AG09309 (cell line): Measurements from ENCODE around the gene ANKRD65.
"Not testable (repeated sequence)": the region's sequence is repeated elsewhere in the genome, so short reads cannot be mapped to it uniquely, and the experiment has no call there.

Source experiments
- DNase-seq: peaks from one replicate; pipeline ENCODE4 v3.0.0-alpha.2; 2010; ENCODE audit warnings: low read depth
- H3K4me3 ChIP-seq: 2 replicates; pipeline ENCODE4 v1.5.1; 2011; ENCODE audit warnings: mild to moderate bottlenecking, low read depth, low read length, moderate library complexity; ENCODE audit not compliant: control insufficient read depth
- TF ChIP-seq, protein P1 (sequence below): IDR thresholded peaks from 2 replicates; pipeline ENCODE4 v1.5.1; 2011; ENCODE audit warnings: mild to moderate bottlenecking, low read depth, low read length, inconsistent platforms; ENCODE audit not compliant: insufficient read depth, control insufficient read depth; ENCODE audit errors: missing control alignments

ANKRD65 gene

DNA sequence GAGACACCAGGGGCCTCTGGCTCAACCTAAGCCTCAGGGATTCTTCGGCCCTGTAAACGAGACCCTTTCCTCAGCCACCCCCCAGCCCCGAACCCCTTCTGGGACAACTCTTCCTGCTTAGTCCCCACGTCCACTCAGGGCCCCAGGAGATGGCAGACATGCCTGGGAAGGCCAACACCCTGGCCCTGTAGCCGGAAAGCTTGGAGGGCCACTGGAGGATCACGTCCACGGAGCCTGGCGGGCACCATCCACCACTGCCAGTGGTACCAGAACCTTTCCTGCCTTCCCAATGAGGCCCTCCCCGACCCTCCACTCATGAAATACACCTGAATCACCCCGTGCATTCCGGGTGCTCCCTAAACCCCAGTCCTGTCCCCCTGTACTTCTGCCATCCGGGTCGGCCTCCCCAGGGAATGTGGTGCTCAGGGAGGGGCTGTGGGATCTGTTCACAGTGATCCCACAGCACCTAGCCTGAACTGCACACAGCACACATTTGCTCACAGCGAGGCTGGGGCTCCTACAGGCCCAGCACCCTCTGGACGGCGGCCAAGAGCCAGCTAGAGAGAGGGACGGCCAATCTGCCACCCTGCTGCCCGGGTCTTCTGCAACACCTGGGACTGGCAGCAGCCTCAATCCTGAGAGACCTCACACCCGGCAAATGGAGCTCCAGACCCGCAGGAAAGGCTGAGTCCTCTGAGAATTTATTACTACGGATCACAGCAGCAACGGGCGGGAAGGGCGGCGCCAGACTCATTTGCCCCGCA lies 47.8 kb downstream of the ANKRD65 start:
- peak overlapping the region; percentile 7 for H3K4me3 ChIP-seq
- TF ChIP-seq, protein P1, sequence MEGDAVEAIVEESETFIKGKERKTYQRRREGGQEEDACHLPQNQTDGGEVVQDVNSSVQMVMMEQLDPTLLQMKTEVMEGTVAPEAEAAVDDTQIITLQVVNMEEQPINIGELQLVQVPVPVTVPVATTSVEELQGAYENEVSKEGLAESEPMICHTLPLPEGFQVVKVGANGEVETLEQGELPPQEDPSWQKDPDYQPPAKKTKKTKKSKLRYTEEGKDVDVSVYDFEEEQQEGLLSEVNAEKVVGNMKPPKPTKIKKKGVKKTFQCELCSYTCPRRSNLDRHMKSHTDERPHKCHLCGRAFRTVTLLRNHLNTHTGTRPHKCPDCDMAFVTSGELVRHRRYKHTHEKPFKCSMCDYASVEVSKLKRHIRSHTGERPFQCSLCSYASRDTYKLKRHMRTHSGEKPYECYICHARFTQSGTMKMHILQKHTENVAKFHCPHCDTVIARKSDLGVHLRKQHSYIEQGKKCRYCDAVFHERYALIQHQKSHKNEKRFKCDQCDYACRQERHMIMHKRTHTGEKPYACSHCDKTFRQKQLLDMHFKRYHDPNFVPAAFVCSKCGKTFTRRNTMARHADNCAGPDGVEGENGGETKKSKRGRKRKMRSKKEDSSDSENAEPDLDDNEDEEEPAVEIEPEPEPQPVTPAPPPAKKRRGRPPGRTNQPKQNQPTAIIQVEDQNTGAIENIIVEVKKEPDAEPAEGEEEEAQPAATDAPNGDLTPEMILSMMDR = no peak
- no peak for DNase-seq

DNA sequence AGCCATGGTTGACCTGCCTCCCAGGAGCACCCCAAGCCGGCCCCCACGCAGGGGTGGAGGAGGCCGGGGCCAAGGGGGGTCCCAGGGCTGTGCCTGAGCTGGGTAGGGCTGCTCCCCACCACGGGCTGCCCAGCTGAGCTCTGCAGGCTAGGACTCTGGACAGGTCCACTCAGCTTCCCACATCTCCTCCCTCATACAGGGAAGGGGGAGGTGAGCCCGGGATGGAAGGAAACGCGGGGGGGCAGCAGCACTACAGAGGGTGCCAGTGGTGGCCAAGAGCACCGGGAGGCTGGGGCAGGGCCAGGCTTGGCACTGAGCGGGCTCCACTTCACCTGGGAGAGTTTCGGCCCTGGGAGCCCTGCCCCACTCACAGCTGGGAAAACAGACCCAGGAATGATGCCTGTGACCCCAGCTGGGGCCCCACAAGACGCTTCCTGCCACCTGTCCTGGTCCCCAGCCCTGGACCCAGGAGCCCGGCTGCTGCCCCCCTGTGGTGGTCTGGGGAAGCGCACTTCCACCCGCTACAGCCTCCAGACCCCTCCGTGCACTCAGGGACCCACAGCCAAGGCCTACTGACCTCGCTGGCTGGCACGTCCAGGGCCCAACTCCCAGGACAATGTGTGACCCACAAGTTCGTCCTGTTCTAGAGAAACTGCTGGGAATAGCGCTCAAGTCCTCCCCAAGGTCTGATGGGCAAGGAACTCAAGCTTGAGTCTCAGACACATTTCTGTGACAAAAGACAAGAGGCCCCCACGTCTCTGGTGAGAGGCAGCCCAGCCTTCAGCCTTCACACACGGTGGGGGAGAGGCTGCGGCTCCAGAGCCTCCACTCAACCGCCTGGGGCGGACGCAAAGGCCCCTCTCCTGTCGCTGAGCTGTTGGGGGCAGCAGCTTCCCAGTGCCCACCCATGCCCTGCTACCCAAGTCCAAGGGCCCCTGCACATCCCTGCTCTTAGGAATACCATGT lies 49.0 kb downstream of the ANKRD65 start:
- no peak for DNase-seq
- H3K4me3 ChIP-seq = no peak overlapping the region
- TF ChIP-seq, protein P1 = peak; percentile 97

DNA sequence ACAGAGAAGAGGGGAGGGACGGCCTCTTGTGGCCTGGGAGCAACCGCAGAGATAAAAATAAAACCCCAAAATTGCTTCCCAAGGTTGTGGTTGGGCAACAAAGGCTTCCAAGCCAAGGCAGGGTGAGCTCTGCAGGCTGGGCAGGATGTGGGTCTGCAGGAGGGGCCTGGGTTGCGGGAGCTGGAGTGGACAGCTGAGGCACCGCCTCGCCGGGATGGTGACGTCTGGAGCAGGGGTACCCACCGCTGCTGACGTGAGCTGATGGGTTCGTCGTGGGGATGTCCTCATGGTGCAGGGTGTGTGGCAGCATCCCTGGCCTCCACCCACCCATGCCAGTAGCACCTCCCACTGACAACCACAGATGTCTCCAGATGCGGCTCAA lies 49.7 kb downstream of the ANKRD65 start:
- H3K4me3 ChIP-seq = no peak overlapping the region
- TF ChIP-seq, protein P1 = no peak
- no peak for DNase-seq

DNA sequence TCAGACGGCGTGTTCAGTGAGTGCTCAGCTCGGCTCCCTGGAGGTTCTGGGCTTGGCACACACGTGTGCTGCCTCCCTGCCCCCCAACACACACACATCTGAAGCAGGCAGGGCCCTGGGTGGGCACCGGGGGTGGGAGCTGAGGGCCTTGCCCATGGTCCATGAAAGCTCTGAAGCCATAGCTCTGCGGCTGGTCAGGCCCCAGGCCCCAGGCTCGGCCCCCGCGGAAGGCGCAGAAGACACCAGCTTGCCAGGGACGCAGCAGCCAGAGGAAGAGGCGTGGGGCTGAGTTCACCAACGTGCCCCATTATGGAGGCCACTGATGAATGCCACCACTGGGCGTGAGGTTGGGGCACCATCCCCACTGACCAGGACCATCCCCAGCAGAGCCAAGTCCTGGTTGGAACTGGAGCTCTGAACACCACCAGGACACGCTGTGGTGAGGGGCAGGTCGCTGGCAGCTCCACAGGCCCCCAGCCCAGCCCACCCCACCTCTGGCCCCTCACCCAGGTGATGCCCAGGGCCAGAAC lies 50.2 kb downstream of the ANKRD65 start:
- no peak overlapping the region for H3K4me3 ChIP-seq

DNA sequence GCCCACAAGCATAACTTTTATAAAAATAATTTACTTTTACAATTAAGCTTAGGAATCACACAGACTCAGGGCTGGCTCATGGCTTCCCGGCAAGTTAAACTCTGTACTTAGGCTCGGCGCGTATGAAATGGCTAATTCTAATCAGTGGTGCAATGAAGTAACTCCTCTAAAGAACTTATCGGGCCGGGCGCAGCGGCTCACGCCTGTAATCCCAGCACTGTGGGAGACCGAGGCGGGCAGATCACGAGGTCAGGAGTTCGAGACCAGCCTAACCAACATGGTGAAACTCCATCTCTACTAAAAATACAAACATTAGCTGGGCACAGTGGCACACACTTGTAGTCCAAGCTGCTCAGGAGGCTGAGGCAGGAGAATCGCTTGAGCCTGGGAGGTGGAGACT lies 51.0 kb downstream of the ANKRD65 start:
- DNase-seq, H3K4me3 ChIP-seq: not testable (repeated sequence)

More for the DNA sequence above, 50.2 kb downstream of the ANKRD65 start:
- DNase-seq = no peak
- TF ChIP-seq, protein P1 = no peak
